ENCODE results near the gene APEH. TPM values are rescaled to one million over a fixed set of nuclear protein-coding genes. Genes with fewer than 3 reads are reported as not detected.

The APEH gene
- total RNA-seq, 1 experiment from 2014 or later, result 215 TPM

DNA sequence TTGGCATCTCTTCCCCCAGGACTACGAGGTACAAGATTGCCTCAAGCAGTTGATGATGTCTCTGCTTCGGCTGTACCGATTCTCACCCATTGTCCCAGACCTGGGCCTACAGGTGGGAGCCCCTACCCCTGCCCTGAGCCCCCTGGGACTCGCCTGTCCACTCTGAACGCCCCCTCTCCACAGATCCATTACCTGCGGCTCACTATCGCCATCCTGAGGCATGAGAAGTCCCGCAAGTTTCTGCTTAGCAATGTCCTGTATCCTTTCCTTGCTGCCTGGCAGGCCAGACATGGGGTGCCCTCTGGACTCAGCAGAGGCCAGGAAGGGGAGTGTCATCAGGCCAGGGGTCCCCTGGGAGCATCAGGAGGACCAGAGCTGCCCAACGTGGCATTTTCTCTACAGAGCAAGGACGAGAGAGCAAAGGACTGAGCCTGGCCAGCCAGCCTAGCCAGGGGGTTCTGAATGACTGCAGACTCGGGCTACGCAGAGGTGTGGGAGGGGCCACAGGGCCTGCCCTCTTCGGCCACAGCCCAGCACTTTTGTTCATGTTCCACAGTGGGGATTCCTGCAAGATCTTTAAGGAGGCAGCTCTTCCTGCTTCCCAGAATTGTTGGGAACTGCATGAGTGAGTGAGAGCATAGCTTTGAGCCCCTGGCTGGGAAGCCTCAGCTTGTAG is 26.4 kb downstream of the APEH start:
- Histone ChIP-seq H2BK15ac (ENCODE audit: low read depth, low read length) (no peak overlapping the region), H3K14ac (ENCODE audit: insufficient read depth, low read length) (no peak overlapping the region), H4K8ac (replicated peaks; ENCODE audit: insufficient read length, low read depth, low read length) (no peak overlapping the region), H3K4ac (ENCODE audit: low read depth, low read length) (no peak overlapping the region), H3K4me2 (ENCODE audit: insufficient read depth, insufficient read length, low read length) (no peak overlapping the region), H2BK20ac (ENCODE audit: low read depth, low read length, poor library complexity, severe bottlenecking) (no peak overlapping the region), H3K23ac (ENCODE audit: insufficient read length, low read depth, low read length) (no peak overlapping the region), H4K5ac (ENCODE audit: insufficient read length, low read depth, low read length) (no peak overlapping the region), H3K56ac (ENCODE audit: insufficient read length, low read depth, low read length) (no peak overlapping the region), H3K79me2 (ENCODE audit: insufficient read depth, low read length) (no peaks in the 10 kb centered on the region), H3K9me3 (ENCODE audit: control insufficient read depth, low read depth, low read length) (no peaks in the 10 kb centered on the region), H4K20me1 (ENCODE audit: control insufficient read depth, insufficient read depth, insufficient read length) (no peaks in the 10 kb centered on the region), H2BK120ac (ENCODE audit: low read depth, low read length, poor library complexity, severe bottlenecking) (no peak overlapping the region), H2BK5ac (ENCODE audit: insufficient read length, low read length) (no peak overlapping the region), H3K79me1 (ENCODE audit: insufficient read depth, low read depth, low read length, poor library complexity, severe bottlenecking) (no peaks in the 10 kb centered on the region), H3K23me2 (ENCODE audit: insufficient read length, low read depth, low read length, poor library complexity, severe bottlenecking) (no peaks in the 10 kb centered on the region), H3T11ph (ENCODE audit: low read length) (no peak overlapping the region), H3K27me3 (ENCODE audit: insufficient read depth, low read length) (no peaks in the 10 kb centered on the region), H2BK12ac (ENCODE audit: insufficient read length, low read depth, low read length) (no peak overlapping the region), H4K91ac (ENCODE audit: insufficient read length, low read depth, low read length) (no peak overlapping the region), H3K18ac (ENCODE audit: insufficient read length, low read depth, low read length) (no peak overlapping the region), H2AK5ac (ENCODE audit: insufficient read length, low read length) (no peak overlapping the region), H3K4me1 (ENCODE audit: insufficient read depth, low read length) (no peaks in the 10 kb centered on the region), H3K9ac (ENCODE audit: extremely low read depth, insufficient read length, low read length) (no peak overlapping the region), H3K27ac (ENCODE audit: insufficient read length, low read depth, low read length) (no peak overlapping the region), H2AFZ (ENCODE audit: low read length) (no peak overlapping the region)
- TF ChIP-seq, protein P1, sequence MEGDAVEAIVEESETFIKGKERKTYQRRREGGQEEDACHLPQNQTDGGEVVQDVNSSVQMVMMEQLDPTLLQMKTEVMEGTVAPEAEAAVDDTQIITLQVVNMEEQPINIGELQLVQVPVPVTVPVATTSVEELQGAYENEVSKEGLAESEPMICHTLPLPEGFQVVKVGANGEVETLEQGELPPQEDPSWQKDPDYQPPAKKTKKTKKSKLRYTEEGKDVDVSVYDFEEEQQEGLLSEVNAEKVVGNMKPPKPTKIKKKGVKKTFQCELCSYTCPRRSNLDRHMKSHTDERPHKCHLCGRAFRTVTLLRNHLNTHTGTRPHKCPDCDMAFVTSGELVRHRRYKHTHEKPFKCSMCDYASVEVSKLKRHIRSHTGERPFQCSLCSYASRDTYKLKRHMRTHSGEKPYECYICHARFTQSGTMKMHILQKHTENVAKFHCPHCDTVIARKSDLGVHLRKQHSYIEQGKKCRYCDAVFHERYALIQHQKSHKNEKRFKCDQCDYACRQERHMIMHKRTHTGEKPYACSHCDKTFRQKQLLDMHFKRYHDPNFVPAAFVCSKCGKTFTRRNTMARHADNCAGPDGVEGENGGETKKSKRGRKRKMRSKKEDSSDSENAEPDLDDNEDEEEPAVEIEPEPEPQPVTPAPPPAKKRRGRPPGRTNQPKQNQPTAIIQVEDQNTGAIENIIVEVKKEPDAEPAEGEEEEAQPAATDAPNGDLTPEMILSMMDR (conservative IDR thresholded peaks at IDR 0.05), result peak; percentile 57
- H3K36me3 Mint-ChIP-seq (ENCODE audit: insufficient read depth in 1 of 3, low read depth in 3 of 3), result peaks cover 6 to 13% (median 9%) of the 10 kb centered on the region in 3 experiments; a peak in 6 of 7 replicates
- H3K27ac Mint-ChIP-seq, result peak overlapping the region in 2 of 3 experiments; percentile 58 to 80; a peak in 2 of 7 replicates
- no peaks in the 10 kb centered on the region for H3K27me3 Mint-ChIP-seq (ENCODE audit: low read depth)
- H3K4me1 Mint-ChIP-seq, result peaks cover 11 to 21% of the 10 kb centered on the region in 2 experiments
- DNase-seq, result peak; percentile 57
- no peaks in the 10 kb centered on the region for H3K9me3 Mint-ChIP-seq
- no CpG with 5 or more reads among the region's 13 CpGs for WGBS (ENCODE audit: extremely low coverage, insufficient read length, low lambda C conversion rate)
- 0 out of 5 replicates have a peak overlapping the region, but pooled peaks of 1 of the 2 experiments have one; percentile 9 for H3K4me3 Mint-ChIP-seq
